OCI-LY7 (cell line): ENCODE data around the gene EHBP1.

ENCODE experiments used
- CTCF ChIP-seq: fragments of 200-600 bp; sonication (generic); conservative IDR thresholded peaks from 2 replicates; pipeline ENCODE4 v1.5.1; 2014; ENCODE audit warnings: mild to moderate bottlenecking, antibody characterized with exemption, low read length, moderate library complexity, mixed read lengths
- EZH2phosphoT487 ChIP-seq: fragments of 200-600 bp; sonication (generic); IDR thresholded peaks from 2 replicates; pipeline ENCODE4 v1.6.1; 2018; ENCODE audit warnings: low read depth, borderline replicate concordance, mild to moderate bottlenecking, mixed run types, antibody characterized with exemption, low read length, moderate library complexity, mixed read lengths

GRCh38 chr2:62883629-62884028 is 178.1 kb downstream of the EHBP1 start:
- TF ChIP-seq CTCF (no peak), EZH2phosphoT487 (no peak)
